K562 (cell line): Measurements from ENCODE around the gene GPR4. TPM values are rescaled to one million over a fixed set of nuclear protein-coding genes. Genes with fewer than 3 reads are reported as not detected.

ENCODE experiments used
- ATAC-seq: fragments of 200-7000 bp; cut with Tn5 transposase; 3 replicates; pipeline ENCODE4 v1.9.1; 2020; ENCODE audit warnings: moderate library complexity
- BruUV-seq: library from RNA; stranded (reverse); fragments of 400-500 nt; replicated peaks from 2 replicates; lab custom pipeline; 2021; lab: Mats Ljungman, UMichigan
- CTCF ChIA-PET: fragments of 300-600 bp; formaldehyde crosslinking; extraction: SDS; loops from one replicate; lab custom pipeline; 2021; ENCODE audit warnings: low intra/inter-chr PET ratio; lab: Yijun Ruan, JAX
- POLR2A ChIA-PET: fragments of 300-600, 350-650 bp; sonication (Branson Sonifier 250); formaldehyde crosslinking; extraction: SDS; loops from one replicate; lab custom pipeline; 2021; ENCODE audit warnings: antibody characterized with exemption, inconsistent platforms; lab: Yijun Ruan, JAX
- DNase-seq, 4 experiments: peaks; one replicate each; pipeline versions ENCODE4 v3.0.0 to v3.0.0-alpha.2; 2011 to 2018; ENCODE audit warnings: low spot score in 3 of 4, mixed read lengths in 3 of 4; ENCODE audit errors: extremely low read depth in 1 of 4
- FAIRE-seq: peaks from 2 replicates; lab custom pipeline; 2011; peaks lifted over from hg19 to GRCh38; lab: Jason Lieb, UNC
- H2AFZ ChIP-seq: 2 replicates; pipeline ENCODE4 v1.6.0; 2011; ENCODE audit warnings: low read depth, low read length, control low read depth, inconsistent platforms
- H3K27ac ChIP-seq: fragments of 200-600 bp; 3 replicates; pipeline ENCODE4 v1.8.0; 2011; ENCODE audit warnings: low read depth, mild to moderate bottlenecking, control low read depth, inconsistent platforms, low read length, moderate library complexity, mixed read lengths; ENCODE audit errors: extremely low read depth
- H3K27me3 ChIP-seq, 2 experiments: fragments of 300-600 bp in 1 of 2; 2 replicates in 1 of 2; 3 replicates in 1 of 2; pipeline versions ENCODE4 v1.6.0 to v1.8.0; 2011; ENCODE audit warnings: inconsistent platforms in 2 of 2, low read length in 2 of 2, mild to moderate bottlenecking in 1 of 2, mixed read lengths in 1 of 2, moderate library complexity in 1 of 2; ENCODE audit not compliant: control insufficient read depth in 2 of 2, insufficient read depth in 2 of 2
- H3K36me3 ChIP-seq: fragments of 300-600 bp; 3 replicates; pipeline ENCODE4 v1.8.0; 2011; ENCODE audit warnings: mild to moderate bottlenecking, low read length, inconsistent platforms; ENCODE audit not compliant: control insufficient read depth, insufficient read depth
- H3K4me1 ChIP-seq, 2 experiments: fragments of 200-600 bp in 1 of 2; replicated peaks in 1 of 2; 2 replicates in 1 of 2; 3 replicates in 1 of 2; pipeline versions ENCODE4 v1.5.1 to v1.8.0; 2011; ENCODE audit warnings: inconsistent platforms in 2 of 2, low read length in 2 of 2, mild to moderate bottlenecking in 1 of 2, mixed read lengths in 1 of 2, moderate library complexity in 1 of 2; ENCODE audit not compliant: control insufficient read depth in 2 of 2, insufficient read depth in 2 of 2
- H3K4me2 ChIP-seq: 2 replicates; pipeline ENCODE4 v1.6.1; 2011; ENCODE audit warnings: low read length, control low read depth, inconsistent platforms, mixed read lengths; ENCODE audit not compliant: insufficient read depth
- H3K4me3 ChIP-seq: fragments of 200-600 bp; sonication (generic), shearing (Covaris generic); 2 replicates; pipeline ENCODE4 v1.5.1; 2016; ENCODE audit warnings: control low read depth, inconsistent platforms
- H3K79me2 ChIP-seq: fragments of 200-600 bp; 3 replicates; pipeline ENCODE4 v1.8.0; 2011; ENCODE audit warnings: low read length, inconsistent platforms; ENCODE audit not compliant: control insufficient read depth, insufficient read depth
- H3K9ac ChIP-seq, 2 experiments: 2 replicates each; pipeline versions ENCODE4 v1.6.0 to v1.6.1; 2011; ENCODE audit warnings: low read depth in 2 of 2, low read length in 2 of 2, control low read depth in 1 of 2, inconsistent platforms in 1 of 2, mild to moderate bottlenecking in 1 of 2, mixed read lengths in 1 of 2; ENCODE audit not compliant: insufficient read depth in 1 of 2
- H3K9me1 ChIP-seq: one replicate; pipeline ENCODE4 v1.6.0; 2011; ENCODE audit warnings: inconsistent platforms, mild to moderate bottlenecking, low read length, moderate library complexity; ENCODE audit not compliant: control insufficient read depth, insufficient read depth
- H3K9me3 ChIP-seq: replicated peaks from 2 replicates; pipeline ENCODE4 v1.5.1; 2011; ENCODE audit warnings: low read depth, low read length, inconsistent platforms; ENCODE audit not compliant: control insufficient read depth, insufficient read depth
- H4K20me1 ChIP-seq: replicated peaks from 2 replicates; pipeline ENCODE4 v1.6.1; 2011; ENCODE audit warnings: low read length, inconsistent platforms, mixed read lengths; ENCODE audit not compliant: control insufficient read depth, insufficient read depth
- ARID1B ChIP-seq: fragments of 450-650 bp; IDR thresholded peaks from 2 replicates; pipeline ENCODE4 v1.6.1; 2016; ENCODE audit warnings: antibody characterized with exemption, mild to moderate bottlenecking, inconsistent platforms
- CBFA2T3 ChIP-seq: fragments of 450-650 bp; IDR thresholded peaks from 2 replicates; pipeline ENCODE4 v1.6.1; 2017
- DPF2 ChIP-seq: fragments of 450-650 bp; IDR thresholded peaks from 2 replicates; pipeline ENCODE4 v1.6.1; 2016
- ELF1 ChIP-seq: fragments of 200-800 bp; sonication (Bioruptor generic); IDR thresholded peaks from 2 replicates; pipeline ENCODE4 v1.6.1; 2016; ENCODE audit warnings: missing genetic modification characterization, missing compliant biosample characterization
- ETV1 ChIP-seq: fragments of 450-650 bp; conservative IDR thresholded peaks from 2 replicates; pipeline ENCODE4 v1.6.1; 2016; ENCODE audit warnings: missing genetic modification characterization, control low read depth, low read depth, missing compliant biosample characterization
- HDAC1 ChIP-seq, 2 experiments: fragments of 450-650 bp; IDR thresholded peaks; 2 replicates each; pipeline ENCODE4 v1.6.1; 2016 to 2017; ENCODE audit warnings: inconsistent platforms in 1 of 2, mild to moderate bottlenecking in 1 of 2, moderate library complexity in 1 of 2
- MTA3 ChIP-seq: fragments of 450-650 bp; formaldehyde crosslinking; IDR thresholded peaks from 2 replicates; pipeline ENCODE4 v1.6.1; 2017; ENCODE audit warnings: mild to moderate bottlenecking, borderline replicate concordance
- POLR2H ChIP-seq: IDR thresholded peaks from 2 replicates; pipeline ENCODE4 v1.6.1; 2016; ENCODE audit warnings: missing genetic modification characterization, low read depth, mild to moderate bottlenecking, control low read depth, missing compliant biosample characterization, moderate library complexity
- RBM22 ChIP-seq: fragments of 200-400 bp; formaldehyde crosslinking; IDR thresholded peaks from 2 replicates; pipeline ENCODE4 v1.6.1; 2018; ENCODE audit warnings: low read length, low read depth; ENCODE audit not compliant: poor library complexity, severe bottlenecking
- RBM25 ChIP-seq: fragments of 200-400 bp; formaldehyde crosslinking; IDR thresholded peaks from 2 replicates; pipeline ENCODE4 v1.6.1; 2018; ENCODE audit warnings: low read length, low read depth, moderate library complexity; ENCODE audit not compliant: severe bottlenecking
- TCF3 ChIP-seq: sonication (generic); formaldehyde crosslinking; IDR thresholded peaks from 2 replicates; pipeline ENCODE4 v1.4.0; 2020; ENCODE audit warnings: mild to moderate bottlenecking, missing genetic modification reagents
- THRB ChIP-seq: fragments of 450-650 bp; formaldehyde crosslinking; conservative IDR thresholded peaks from 2 replicates; pipeline ENCODE4 v1.4.0; 2022; ENCODE audit warnings: mild to moderate bottlenecking, missing genetic modification characterization
- TOE1 ChIP-seq, 2 experiments: fragments of 450-650 bp in 1 of 2; sonication (generic) in 1 of 2; formaldehyde crosslinking in 1 of 2; IDR thresholded peaks; 2 replicates each; pipeline versions ENCODE4 v1.7.1 to v1.8.0; 2016 to 2022; ENCODE audit warnings: borderline replicate concordance in 2 of 2, mild to moderate bottlenecking in 2 of 2, antibody characterized with exemption in 1 of 2, inconsistent platforms in 1 of 2, low read depth in 1 of 2, missing genetic modification reagents in 1 of 2, moderate library complexity in 1 of 2
- ZNF408 ChIP-seq: fragments of 250-450 bp; sonication (Bioruptor Pico); IDR thresholded peaks from 2 replicates; pipeline ENCODE4 v1.4.0; 2020; ENCODE audit warnings: low read depth, mild to moderate bottlenecking, moderate library complexity
- ZNF507 ChIP-seq: conservative IDR thresholded peaks from 2 replicates; pipeline ENCODE4 v1.6.1; 2017; ENCODE audit warnings: missing genetic modification characterization, missing compliant biosample characterization
- ZNF561 ChIP-seq: fragments of 450-650 bp; formaldehyde crosslinking; conservative IDR thresholded peaks from 2 replicates; pipeline ENCODE4 v1.4.0; 2020; ENCODE audit warnings: mild to moderate bottlenecking, moderate library complexity
- WGBS: fragments of 100-300 bp; shearing (Covaris generic); methylation state at CpG from one replicate; pipeline ENCODE4 v1.1.6; 2016; ENCODE audit warnings: low coverage, mixed read lengths; ENCODE audit not compliant: insufficient coverage; ENCODE audit errors: missing lambda C conversion rate; 5-methylcytosine and 5-hydroxymethylcytosine counted together
- in situ Hi-C: fragments of 300-500 bp; cut with MboI; formaldehyde crosslinking; loops from 4 replicates; pipeline ENCODE4 v1.15.0; 2018; ENCODE audit warnings: inconsistent platforms, mixed read lengths
- intact Hi-C: fragments of 100-400 bp; cut with micrococcal nuclease; formaldehyde crosslinking; loops from 2 replicates; pipeline ENCODE4 v1.14.2; 2022
- polyA plus RNA-seq, 8 experiments: library from polyadenylated mRNA; depleted of rRNA in 4 of 8; stranded (reverse) in 5 of 8; unstranded in 3 of 8; fragments of >200 nt; fragmentation: Nextera tagmentation in 2 of 8; fragmentation: Illumina TruSeq in 1 of 8; extraction: Ambion mirVana in 2 of 8; extraction: Trizol in 1 of 8; gene quantifications; 2 replicates each; pipeline versions ENCODE4 v1.2.1 to v1.2.3, GENCODE V29; 2011 to 2014; ENCODE audit warnings: inconsistent platforms in 1 of 8, missing spikeins in 1 of 8
- total RNA-seq, 7 experiments: library from RNA; depleted of rRNA in 6 of 7; stranded (reverse); fragments of >200 nt in 6 of 7; fragmentation: Illumina TruSeq in 2 of 7; extraction: Trizol in 2 of 7; gene quantifications; 2 replicates each; pipeline versions ENCODE4 v1.2.1 to v1.2.3, GENCODE V29; 2011 to 2021; ENCODE audit warnings: low replicate concordance in 1 of 7

GPR4 gene
- total and polyA plus RNA-seq, 9 of the 15 experiments (the other 6 are each of a cell fraction or from before 2014, with no cell fraction given) = 0.03 to 0.09 (median 0.04) TPM; not detected in 5

- TF ChIP-seq RBM25 (peak; percentile 87), MTA3 (no peak)
Observed at GRCh38 chr19:45593520-45593919, 8.5 kb downstream of the GPR4 start (continued).

- no peaks in the 10 kb centered on the region for H3K36me3 ChIP-seq
- in situ Hi-C loops (no loop called here), intact Hi-C loops (no loop called here)
- ChIA-PET CTCF (interaction anchor here (2.4 kb wide), 1 partner anchor 50 kb away, joined by 25 read pairs; no protein-coding TSS in a partner anchor), POLR2A (no interaction called here)
- FAIRE-seq (no peak), DNase-seq (no peak), ATAC-seq (no peak)
- H4K20me1 ChIP-seq = no peaks in the 10 kb centered on the region
- no peaks in the 10 kb centered on the region for H3K79me2 ChIP-seq
- 3% methylated on average over 3 of the region's 4 CpGs for WGBS
- TF ChIP-seq ETV1 (peak; percentile 48), ELF1 (tag) (no peak), ZNF408 (no peak), THRB (CRISPR knock-in tag) (0 out of 2 replicates have a peak, but pooled peaks have one; percentile 45), TOE1 (IDR thresholded peaks at IDR 0.05; ENCODE audit: borderline replicate concordance) (no peak), TOE1 (CRISPR knock-in tag; IDR thresholded peaks at IDR 0.05; ENCODE audit: borderline replicate concordance, low read depth) (no peak), HDAC1 (IDR thresholded peaks at IDR 0.05) (0 out of 4 replicates have a peak, but pooled peaks of 1 of the 2 experiments have one; percentile 21), RBM22 (no peak), POLR2H (tag) (no peak), ZNF507 (tag) (no peak), DPF2 (0 out of 2 replicates have a peak, but pooled peaks have one; percentile 20), ZNF561 (CRISPR knock-in tag) (no peak), TCF3 (CRISPR knock-in tag) (peak; percentile 30; the same call in 1 of the 2 replicates), ARID1B (peak; percentile 59), CBFA2T3 (peak; percentile 48)
- no peak overlapping the region for H3K4me3 ChIP-seq
- peak overlapping the region; percentile 68 for H2AFZ ChIP-seq
- H3K27ac ChIP-seq = no peak overlapping the region
- H3K27me3 ChIP-seq = peaks cover 2 to 8% of the 10 kb centered on the region in 2 experiments
- H3K9me3 ChIP-seq = no peaks in the 10 kb centered on the region
- no peaks in the 10 kb centered on the region for H3K9me1 ChIP-seq
- BruUV-seq = no TSS peak
- H3K4me2 ChIP-seq = peak overlapping the region; percentile 20
- H3K4me1 ChIP-seq = peaks cover 21 to 22% of the 10 kb centered on the region in 2 experiments
- H3K9ac ChIP-seq = peak overlapping the region; percentile 3 to 14; a peak in 1 of 4 replicates
Observed at GRCh38 chr19:45592366-45592765, 9.6 kb downstream of the GPR4 start.
